Activated naive CD8-positive, alpha-beta T cell treated with anti-CD3 and anti-CD28 coated beads, Interleukin-2, amount 50 U/mL, for 24 hours (primary cell): ENCODE results near the gene BNIP5.

Experiments
- ATAC-seq: fragments of 150-1000 bp; cut with Tn5 transposase; one replicate; pipeline ENCODE4 v1.10.0; 2021
- DNase-seq: peaks from one replicate; pipeline ENCODE4 v3.0.0; 2021
- H3K27ac Mint-ChIP-seq: one replicate; pipeline ENCODE4 v1.8.0; 2021; ENCODE audit warnings: mild to moderate bottlenecking, mixed read lengths
- H3K27me3 Mint-ChIP-seq: one replicate; pipeline ENCODE4 v1.8.0; 2021; ENCODE audit warnings: mixed read lengths
- H3K36me3 Mint-ChIP-seq: one replicate; pipeline ENCODE4 v1.8.0; 2021; ENCODE audit warnings: low read depth, mixed read lengths
- H3K4me1 Mint-ChIP-seq: one replicate; pipeline ENCODE4 v1.8.0; 2021; ENCODE audit warnings: mixed read lengths
- H3K4me3 Mint-ChIP-seq: one replicate; pipeline ENCODE4 v1.8.0; 2021; ENCODE audit warnings: mild to moderate bottlenecking, moderate library complexity, mixed read lengths
- H3K9me3 Mint-ChIP-seq: one replicate; pipeline ENCODE4 v1.8.0; 2021; ENCODE audit warnings: mixed read lengths

Gene BNIP5

DNA sequence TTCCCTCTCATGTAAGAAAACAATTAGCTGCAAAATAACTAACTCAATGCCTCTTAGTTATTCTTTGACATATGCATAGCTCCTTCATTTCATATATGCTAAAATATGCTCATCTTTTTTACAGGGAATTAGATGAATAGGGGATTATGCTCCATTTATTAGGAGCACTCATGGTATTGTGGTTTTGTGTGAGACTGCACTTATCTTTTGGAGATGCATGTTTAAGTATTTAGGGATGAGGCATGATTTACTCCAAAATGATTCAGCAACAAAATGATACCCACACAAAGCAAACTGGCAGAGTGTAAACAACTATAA, 8.8 kb downstream of the BNIP5 start:
- Mint-ChIP-seq H3K9me3 (no peaks in the 10 kb centered on the region), H3K36me3 (no peaks in the 10 kb centered on the region), H3K27ac (no peak overlapping the region), H3K4me1 (no peaks in the 10 kb centered on the region), H3K4me3 (no peak overlapping the region), H3K27me3 (peaks cover 9% of the 10 kb centered on the region)
- DNase-seq = no peak
- ATAC-seq = no peak

DNA sequence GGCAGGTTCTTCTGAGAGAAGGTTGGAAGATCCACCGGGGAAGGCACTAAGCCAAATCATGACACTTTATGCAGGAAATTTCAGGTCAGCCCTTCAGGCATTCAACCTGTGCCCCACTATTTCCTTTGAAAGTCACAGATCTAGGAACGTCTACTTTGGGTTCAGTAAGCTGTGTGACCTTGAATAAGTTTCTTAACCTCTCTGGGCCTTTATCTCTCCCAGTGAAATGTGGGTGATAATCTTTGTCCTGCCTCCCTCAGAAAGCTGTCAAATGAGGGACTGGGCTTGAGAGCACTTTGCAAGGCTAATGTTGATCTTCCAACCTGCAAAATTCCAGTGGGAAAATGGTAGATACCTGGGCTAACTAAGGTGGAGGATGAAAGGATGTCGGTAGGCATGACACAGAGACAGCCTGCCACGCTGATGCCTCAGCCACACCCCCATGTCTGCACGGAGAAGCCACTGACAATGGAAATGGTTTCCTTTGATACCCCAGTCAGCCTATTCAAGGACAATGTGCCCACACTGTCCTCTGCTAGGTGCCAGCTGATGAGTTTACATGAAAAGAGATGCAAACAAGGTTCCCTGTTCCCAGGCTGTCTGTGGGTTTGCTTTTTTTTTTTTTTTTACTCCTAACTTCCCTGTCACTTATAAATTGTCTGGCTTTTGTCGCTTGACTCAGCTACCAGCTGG, 9.3 kb downstream of the BNIP5 start:
- Mint-ChIP-seq H3K27ac (no peak overlapping the region), H3K9me3 (no peaks in the 10 kb centered on the region), H3K27me3 (peaks cover 8% of the 10 kb centered on the region), H3K4me1 (no peaks in the 10 kb centered on the region), H3K4me3 (no peak overlapping the region), H3K36me3 (no peaks in the 10 kb centered on the region)
- ATAC-seq (no peak), DNase-seq (no peak)

DNA sequence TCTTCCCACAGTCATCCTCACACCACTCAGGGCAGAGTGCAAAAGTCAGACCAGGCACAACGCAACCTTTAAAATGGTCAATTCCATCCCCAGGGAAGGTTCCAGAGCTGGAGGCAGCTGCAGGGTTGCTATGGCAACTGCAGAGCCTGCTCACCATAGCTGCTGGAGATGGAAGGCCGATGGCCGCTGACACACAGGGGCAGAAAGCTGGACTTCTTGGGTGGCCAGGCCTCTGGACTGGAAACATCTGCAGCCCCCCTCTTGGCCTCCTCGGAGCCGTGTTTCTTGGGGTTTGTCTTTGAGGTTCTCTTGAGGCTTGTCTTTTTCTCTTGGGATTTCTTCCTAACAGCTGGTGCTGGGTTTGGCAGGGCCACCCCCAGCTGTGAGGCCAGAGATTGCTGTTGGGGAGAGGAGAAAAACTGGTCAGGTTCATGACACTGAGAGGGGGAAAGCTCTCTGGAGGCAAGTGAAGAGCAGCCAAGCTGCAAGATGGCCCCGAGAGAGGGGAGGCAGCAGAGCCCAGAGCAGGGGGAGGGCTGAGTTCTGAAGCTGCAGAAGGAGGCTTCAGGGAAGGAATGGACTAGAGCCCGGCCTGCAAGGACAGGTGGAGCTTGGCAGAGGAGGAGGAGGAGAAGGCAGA, 10.2 kb downstream of the BNIP5 start:
- ATAC-seq = no peak
- DNase-seq = no peak
- Mint-ChIP-seq H3K36me3 (no peaks in the 10 kb centered on the region), H3K4me1 (no peaks in the 10 kb centered on the region), H3K9me3 (no peaks in the 10 kb centered on the region), H3K27ac (no peak overlapping the region), H3K27me3 (peaks cover 2% of the 10 kb centered on the region), H3K4me3 (no peak overlapping the region)

DNA sequence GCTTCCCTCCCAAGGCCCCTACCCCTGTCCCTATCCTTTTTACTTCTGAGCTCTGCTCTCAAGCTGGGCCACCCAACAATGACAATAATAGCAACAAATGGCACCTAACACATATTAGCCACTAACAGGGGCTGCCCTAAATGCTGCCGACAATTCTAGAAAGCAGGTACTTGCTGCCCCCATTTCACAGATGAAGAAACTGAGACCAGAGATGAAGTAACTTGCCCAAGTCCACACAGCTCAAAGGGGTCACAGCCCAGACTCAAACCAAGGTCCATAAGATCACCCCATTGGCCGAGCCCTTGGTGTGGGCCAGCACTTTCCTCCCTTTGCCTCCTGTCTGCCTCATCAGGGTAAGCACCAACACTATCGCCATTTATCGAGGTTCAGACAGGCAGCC, 12.0 kb downstream of the BNIP5 start:
- peaks cover 2% of the 10 kb centered on the region for H3K27me3 Mint-ChIP-seq
- H3K36me3 Mint-ChIP-seq = no peaks in the 10 kb centered on the region
- no peak overlapping the region for H3K4me3 Mint-ChIP-seq
- DNase-seq (no peak), ATAC-seq (no peak)
- H3K27ac Mint-ChIP-seq = no peak overlapping the region
- H3K4me1 Mint-ChIP-seq = no peaks in the 10 kb centered on the region
- H3K9me3 Mint-ChIP-seq = no peaks in the 10 kb centered on the region

DNA sequence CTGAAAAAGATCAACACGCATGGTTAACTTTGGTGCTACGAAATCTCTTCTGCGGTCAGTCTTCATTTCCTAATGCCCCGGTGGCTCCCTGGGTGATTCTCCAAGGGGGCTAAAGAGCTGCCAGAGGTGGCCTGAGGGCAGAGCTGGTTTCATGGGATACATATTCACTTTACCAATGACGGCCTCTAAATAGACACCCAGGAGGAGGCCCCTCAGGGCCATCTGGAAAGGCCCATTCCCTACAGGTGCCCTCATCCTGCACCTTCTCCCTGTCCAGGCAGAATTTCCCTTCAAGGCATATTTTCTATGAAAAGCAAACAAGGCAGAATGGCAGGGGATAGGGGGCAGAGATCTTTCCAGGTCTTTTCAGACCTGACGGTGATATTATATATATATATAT, 12.5 kb downstream of the BNIP5 start:
- Mint-ChIP-seq H3K4me1 (no peaks in the 10 kb centered on the region), H3K4me3 (no peak overlapping the region), H3K27me3 (no peaks in the 10 kb centered on the region), H3K36me3 (no peaks in the 10 kb centered on the region), H3K9me3 (no peaks in the 10 kb centered on the region), H3K27ac (no peak overlapping the region)
- ATAC-seq = no peak
- DNase-seq = no peak

DNA sequence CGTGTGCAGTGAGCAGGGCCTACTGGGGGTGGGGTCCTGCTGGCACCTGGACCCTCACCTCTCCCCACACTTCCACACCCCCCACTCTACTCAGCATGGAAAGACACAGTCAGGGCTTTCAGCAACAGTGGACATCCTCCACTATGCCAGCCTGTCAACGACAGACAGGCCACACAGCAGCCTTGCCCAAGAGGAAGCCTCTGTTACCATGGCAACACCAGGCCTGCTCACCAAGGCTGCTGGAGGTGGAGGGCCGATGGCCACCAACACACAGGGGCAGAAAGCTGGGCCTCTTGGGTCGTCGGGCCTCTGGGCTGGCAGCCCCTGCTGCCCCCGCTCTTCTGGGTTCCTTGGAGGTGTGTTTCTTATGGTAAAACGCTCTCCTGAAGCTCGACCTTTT, 13.6 kb downstream of the BNIP5 start:
- Mint-ChIP-seq H3K27me3 (no peaks in the 10 kb centered on the region), H3K9me3 (no peaks in the 10 kb centered on the region)
- ATAC-seq = no peak

DNA sequence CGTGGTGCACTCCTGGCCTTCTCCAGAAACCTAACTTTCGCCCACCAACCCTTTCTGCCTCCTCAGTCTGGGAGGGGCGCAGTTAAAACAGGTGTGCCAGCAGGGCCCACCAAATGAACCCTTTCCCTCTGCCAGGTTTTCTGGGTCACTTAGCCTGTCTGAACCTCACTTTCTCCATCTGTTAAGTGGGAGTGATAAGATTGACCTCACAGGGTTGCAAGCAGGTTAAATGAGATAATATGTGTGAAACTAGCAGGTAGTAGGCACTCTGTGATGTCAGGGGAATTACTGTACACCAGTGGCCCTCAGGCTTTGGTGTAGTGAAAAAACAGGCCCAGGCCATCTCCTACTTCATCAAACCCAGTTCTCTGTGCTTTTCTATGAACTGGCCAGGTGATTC, 14.1 kb downstream of the BNIP5 start:
- no peaks in the 10 kb centered on the region for H3K4me1 Mint-ChIP-seq
- DNase-seq = no peak
- H3K4me3 Mint-ChIP-seq = no peak overlapping the region
- no peak overlapping the region for H3K27ac Mint-ChIP-seq
- H3K9me3 Mint-ChIP-seq = no peaks in the 10 kb centered on the region
- H3K27me3 Mint-ChIP-seq = no peaks in the 10 kb centered on the region
- no peak for ATAC-seq
- no peaks in the 10 kb centered on the region for H3K36me3 Mint-ChIP-seq

More for the DNA sequence above, 13.6 kb downstream of the BNIP5 start:
- no peak overlapping the region for H3K4me3 Mint-ChIP-seq
- no peaks in the 10 kb centered on the region for H3K4me1 Mint-ChIP-seq
- no peaks in the 10 kb centered on the region for H3K36me3 Mint-ChIP-seq
- H3K27ac Mint-ChIP-seq = no peak overlapping the region
- DNase-seq = no peak

DNA sequence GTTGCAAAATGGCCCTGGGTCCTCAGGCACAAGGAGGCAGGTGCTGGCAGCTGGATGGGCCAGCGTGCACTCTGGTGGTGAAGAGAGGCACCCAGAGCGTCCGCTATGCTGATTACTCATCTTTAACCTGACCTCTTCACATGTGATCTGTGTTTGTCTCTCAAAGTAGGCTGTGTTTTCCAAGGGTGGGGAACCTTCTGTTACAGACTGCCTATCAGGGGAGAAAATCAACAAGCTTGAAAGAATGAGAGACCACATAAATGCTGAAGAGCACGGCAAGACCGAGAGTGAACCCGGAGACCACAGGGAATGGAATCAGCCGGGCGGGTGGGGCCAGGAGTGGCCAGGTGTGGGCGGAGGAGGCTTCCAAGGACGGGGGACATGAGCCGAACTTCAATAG, 16.2 kb downstream of the BNIP5 start:
- ATAC-seq (no peak), DNase-seq (no peak)
- Mint-ChIP-seq H3K27ac (no peak overlapping the region), H3K4me3 (no peak overlapping the region), H3K9me3 (no peaks in the 10 kb centered on the region), H3K27me3 (no peaks in the 10 kb centered on the region), H3K4me1 (no peaks in the 10 kb centered on the region), H3K36me3 (no peaks in the 10 kb centered on the region)

DNA sequence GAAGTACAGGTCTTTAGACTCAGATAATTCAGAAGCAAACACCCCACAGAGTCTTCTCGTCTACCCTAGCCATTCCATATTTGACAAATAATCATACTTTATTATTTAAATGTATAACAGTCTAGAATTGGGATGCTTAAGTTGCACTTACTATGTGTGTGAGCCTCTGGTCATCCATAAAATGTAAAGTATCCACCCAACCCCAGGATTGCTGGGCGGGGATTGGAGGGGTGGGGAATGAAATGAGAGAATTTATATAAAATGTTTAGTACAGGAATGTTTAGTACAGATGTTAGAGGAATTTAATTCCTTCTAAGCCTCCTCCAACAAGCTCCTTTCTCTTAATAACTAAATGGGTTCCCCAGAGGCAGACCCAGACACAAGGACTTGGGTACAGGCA, 16.9 kb downstream of the BNIP5 start:
- no peak for DNase-seq
- no peak overlapping the region for H3K27ac Mint-ChIP-seq
- H3K4me3 Mint-ChIP-seq = no peak overlapping the region
- H3K4me1 Mint-ChIP-seq = no peaks in the 10 kb centered on the region
- no peak for ATAC-seq
- H3K9me3 Mint-ChIP-seq = no peaks in the 10 kb centered on the region
- H3K27me3 Mint-ChIP-seq = no peaks in the 10 kb centered on the region
- H3K36me3 Mint-ChIP-seq = no peaks in the 10 kb centered on the region

DNA sequence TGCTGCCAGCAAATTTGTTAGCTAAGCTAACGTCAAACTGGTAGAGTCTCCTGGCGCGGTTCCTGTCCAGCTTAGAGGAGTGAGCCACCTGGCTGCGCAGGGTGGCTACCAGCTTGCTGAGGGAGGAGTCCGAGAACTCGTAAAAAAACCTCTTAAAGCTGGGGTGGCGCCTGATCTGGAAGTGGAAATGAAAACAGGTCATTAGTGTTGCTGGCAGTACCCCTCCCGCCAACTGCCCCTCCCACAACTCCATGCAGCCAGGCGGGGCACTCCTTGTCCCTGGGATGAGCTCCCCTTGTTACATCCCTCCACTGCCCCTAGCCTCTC, 17.3 kb downstream of the BNIP5 start:
- no peaks in the 10 kb centered on the region for H3K36me3 Mint-ChIP-seq
- ATAC-seq (no peak), DNase-seq (no peak)
- no peaks in the 10 kb centered on the region for H3K9me3 Mint-ChIP-seq
- H3K4me1 Mint-ChIP-seq = no peaks in the 10 kb centered on the region
- no peaks in the 10 kb centered on the region for H3K27me3 Mint-ChIP-seq
- H3K4me3 Mint-ChIP-seq = no peak overlapping the region
- H3K27ac Mint-ChIP-seq = no peak overlapping the region

DNA sequence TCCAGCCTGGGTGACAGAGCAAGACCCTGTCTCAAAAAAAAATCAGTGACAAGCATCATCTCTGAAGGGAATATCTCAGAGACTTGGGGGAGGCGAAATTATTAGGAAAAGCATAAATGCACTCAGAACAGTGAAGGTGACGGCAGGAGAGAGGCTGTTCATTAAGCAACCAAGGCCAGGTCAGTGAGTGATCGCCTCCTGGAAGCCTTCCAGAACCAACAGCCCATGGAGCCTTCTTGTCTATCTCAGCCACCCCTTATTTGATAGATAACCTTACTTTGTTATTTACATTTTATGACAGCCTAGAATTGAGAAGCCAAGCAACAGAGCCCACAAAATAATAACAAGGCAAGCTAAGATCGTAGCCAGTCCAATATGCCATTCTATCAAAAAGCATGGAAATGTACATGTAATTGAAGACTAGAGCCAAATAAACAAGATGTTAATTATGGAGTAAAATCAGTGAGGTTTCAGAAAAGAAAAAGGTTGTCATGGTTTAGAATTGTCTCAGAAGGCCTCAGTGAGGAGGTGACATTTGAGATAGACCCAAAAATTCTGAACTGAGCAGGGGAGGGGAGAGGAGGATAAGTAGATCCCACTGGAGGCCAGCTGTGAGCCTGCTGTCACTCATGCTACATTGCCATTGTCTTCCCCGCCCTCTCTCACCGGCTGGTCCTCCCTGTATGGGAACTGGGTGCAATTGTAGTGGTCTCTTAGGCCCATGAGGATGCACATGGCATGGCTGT, 17.8 kb downstream of the BNIP5 start:
- H3K27me3 Mint-ChIP-seq = no peaks in the 10 kb centered on the region
- no peaks in the 10 kb centered on the region for H3K36me3 Mint-ChIP-seq
- ATAC-seq (no peak), DNase-seq (no peak)
- no peak overlapping the region for H3K4me3 Mint-ChIP-seq
- H3K27ac Mint-ChIP-seq = no peak overlapping the region
- H3K9me3 Mint-ChIP-seq = no peaks in the 10 kb centered on the region
- no peaks in the 10 kb centered on the region for H3K4me1 Mint-ChIP-seq

DNA sequence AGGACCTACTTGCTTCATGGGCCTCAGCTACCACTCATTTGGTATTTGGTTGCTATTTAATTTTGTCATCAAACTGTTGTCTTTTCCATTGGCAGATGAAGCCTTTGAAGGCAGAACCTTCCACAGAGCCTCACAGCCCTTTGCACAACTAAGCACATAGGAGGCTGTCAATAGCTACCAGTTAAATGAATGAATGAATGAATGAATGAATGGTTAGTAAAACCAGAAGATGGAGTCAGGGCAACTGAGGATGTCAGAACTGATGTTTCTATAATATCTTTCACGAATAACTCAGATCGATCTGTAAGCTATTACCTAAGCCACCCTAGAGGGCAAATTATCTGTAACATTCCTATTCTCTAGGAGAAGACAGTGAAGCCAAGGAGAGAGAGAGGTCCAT, 19.1 kb downstream of the BNIP5 start:
- H3K4me3 Mint-ChIP-seq = no peak overlapping the region
- no peaks in the 10 kb centered on the region for H3K27me3 Mint-ChIP-seq
- DNase-seq (no peak), ATAC-seq (no peak)
- H3K36me3 Mint-ChIP-seq = no peaks in the 10 kb centered on the region
- no peak overlapping the region for H3K27ac Mint-ChIP-seq
- no peaks in the 10 kb centered on the region for H3K4me1 Mint-ChIP-seq
- no peaks in the 10 kb centered on the region for H3K9me3 Mint-ChIP-seq

DNA sequence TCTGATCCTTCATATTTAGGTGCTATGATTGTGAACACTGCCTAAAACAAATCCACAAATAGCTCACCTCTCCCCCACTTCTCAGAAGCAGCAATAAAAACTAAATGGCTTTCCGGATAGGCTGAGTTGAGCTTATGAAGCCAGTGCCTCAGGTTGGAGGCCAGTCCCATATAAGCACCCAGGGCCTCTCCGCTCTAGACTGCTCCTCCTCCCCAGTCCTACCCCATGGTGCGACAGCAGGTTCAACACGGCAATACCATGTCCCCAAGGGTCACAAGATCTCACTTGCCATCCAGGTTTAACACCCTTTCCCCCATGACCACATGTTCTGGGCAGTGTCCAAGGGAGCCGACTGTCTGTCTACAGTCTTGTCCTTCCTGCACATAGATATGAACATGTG, 20.8 kb downstream of the BNIP5 start:
- ATAC-seq = no peak
- Mint-ChIP-seq H3K27ac (no peak overlapping the region), H3K9me3 (no peaks in the 10 kb centered on the region), H3K4me1 (no peaks in the 10 kb centered on the region), H3K36me3 (no peaks in the 10 kb centered on the region), H3K4me3 (no peak overlapping the region), H3K27me3 (no peaks in the 10 kb centered on the region)
- DNase-seq = no peak

DNA sequence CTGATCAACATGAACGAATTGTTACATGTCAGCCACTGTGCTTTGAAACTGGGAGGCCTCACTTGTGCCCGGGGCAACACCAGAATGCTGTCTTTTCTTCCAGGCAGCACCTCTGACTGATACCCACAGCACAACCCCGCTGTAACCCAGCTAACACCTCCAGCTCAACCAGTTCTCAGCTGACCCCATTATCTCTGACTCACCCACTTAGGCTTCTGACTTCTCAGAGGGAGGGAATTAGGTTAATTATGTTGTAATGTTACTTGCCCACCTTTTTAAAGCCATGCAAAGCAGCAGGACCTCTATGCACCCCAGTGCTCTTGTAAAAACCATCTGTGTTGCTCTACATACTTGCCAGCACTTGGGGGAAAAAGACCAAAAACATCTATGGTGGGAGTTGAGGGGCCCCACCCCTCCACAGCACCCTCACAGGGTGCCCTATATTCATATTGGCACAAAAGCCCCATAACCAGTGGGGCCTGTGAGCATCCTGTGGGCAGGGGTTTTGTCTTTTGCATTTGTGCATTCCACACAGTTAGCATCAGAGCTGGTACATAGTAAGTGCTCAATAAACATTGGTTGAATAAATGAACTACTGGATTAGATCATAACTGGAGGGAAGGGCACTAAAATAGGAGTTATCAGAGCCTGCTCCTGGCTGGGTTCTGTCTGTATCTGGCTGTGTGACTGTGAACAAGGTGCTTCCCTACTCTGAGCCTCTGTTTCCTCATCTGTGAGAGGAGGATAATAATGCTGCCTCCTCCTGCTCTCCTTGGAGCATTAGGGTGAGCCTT, 22.3 kb downstream of the BNIP5 start:
- ATAC-seq = peak; percentile 53
- Mint-ChIP-seq H3K27me3 (no peaks in the 10 kb centered on the region), H3K36me3 (no peaks in the 10 kb centered on the region), H3K4me3 (no peak overlapping the region), H3K9me3 (no peaks in the 10 kb centered on the region), H3K4me1 (no peaks in the 10 kb centered on the region), H3K27ac (no peak overlapping the region)
- no peak for DNase-seq

DNA sequence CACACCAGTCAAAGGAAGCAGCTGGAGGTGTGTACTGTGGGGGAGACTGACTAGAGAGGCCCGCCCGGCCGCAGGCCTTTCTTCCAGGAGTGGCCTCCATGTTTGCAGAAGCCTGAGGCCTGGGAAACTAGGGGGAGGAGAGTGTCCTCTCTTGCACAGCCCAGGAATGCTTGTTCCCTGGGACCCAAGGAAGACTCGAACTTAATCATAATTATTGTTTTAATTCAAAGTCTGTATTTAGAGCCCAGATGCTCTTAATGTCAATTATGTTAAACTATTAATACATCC, 23.1 kb downstream of the BNIP5 start:
- Mint-ChIP-seq H3K4me1 (no peaks in the 10 kb centered on the region), H3K27ac (no peak overlapping the region), H3K36me3 (no peaks in the 10 kb centered on the region), H3K4me3 (no peak overlapping the region), H3K27me3 (no peaks in the 10 kb centered on the region), H3K9me3 (no peaks in the 10 kb centered on the region)
- DNase-seq = no peak
- no peak for ATAC-seq
